HG02571 (cell line): ENCODE data around the gene DMAC2.
"Not testable (repeated sequence)": the region's sequence is repeated elsewhere in the genome, so short reads cannot be mapped to it uniquely, and the experiment has no call there.

ENCODE experiments used
- ATAC-seq: cut with Tn5 transposase; IDR thresholded peaks from one replicate; pipeline ENCODE4 v1.9.1; 2021; ENCODE audit warnings: mild to moderate bottlenecking, moderate library complexity; ENCODE audit not compliant: unreplicated experiment

The DMAC2 gene

GRCh38 chr19:41439441-41440222 is at the start of gene DMAC2:
TSS of gene DMAC2 (minus strand) at chr19:41439912. CDS start at chr19:41439899, 13 bp downstream.
- peak; percentile 79 for ATAC-seq

- ATAC-seq: not testable (repeated sequence)
These were observed 47.2 kb upstream of the DMAC2 start for GRCh38 chr19:41486953-41487352.

DNA sequence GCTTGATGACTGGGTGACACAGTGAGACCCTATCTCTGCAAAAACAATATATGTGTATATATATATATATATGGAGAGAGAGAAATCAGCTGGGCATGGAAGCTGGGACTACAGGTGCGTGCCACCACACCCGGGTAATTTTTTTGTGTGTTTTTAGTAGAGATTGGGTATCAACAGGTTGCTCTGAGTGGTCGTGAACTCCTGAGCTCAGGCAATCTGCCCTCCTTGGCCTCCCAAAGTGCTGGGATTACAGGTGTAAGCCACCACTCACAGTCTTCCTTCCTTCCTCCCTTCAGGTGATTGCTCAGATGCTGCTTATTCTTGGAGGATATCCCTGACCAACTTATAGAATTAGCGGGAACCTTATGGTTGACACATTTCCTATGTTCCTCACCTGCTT is 45.1 kb upstream of the DMAC2 start:
- ATAC-seq: no peak

DNA sequence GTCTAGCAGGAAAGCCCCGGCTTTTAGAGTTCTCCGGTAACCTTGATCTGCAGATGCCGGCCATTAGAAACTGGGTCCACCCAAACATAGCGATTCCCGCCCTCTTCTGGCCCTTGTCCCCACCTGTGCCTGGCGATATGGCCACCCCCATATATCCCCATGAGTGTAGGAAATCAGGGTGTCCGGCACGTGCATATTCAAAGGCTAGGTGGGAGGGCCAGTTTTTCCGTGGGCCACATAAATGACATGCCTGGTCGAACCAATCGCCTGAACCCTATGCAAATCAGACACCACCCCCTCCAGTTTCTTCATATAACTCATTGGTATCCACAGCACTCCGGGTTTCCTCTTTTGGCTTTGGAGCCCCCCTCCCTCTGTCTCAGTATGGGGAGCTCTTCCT is 40.6 kb upstream of the DMAC2 start:
- no peak for ATAC-seq

DNA sequence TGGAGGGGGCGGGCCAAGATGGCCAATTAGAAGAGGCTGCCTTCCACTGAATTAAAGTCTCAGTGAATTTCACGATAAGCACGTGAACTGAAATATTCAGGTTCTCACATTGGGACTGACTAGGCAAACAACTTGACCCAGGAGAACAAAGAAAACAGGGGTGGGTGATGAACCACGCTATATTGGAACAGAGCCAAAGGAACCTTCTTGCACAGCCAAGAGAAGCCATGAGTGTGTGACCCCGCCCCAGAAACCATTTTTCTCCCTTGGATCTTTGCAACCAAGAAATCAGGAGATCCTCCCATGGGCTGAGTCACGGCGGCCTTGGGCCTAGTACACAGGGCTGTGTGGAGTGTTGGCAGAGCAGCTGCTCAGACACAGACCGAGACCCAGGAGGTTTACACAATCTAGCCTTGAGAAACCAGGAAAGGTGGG is 40.1 kb upstream of the DMAC2 start:
- ATAC-seq: no peak

DNA sequence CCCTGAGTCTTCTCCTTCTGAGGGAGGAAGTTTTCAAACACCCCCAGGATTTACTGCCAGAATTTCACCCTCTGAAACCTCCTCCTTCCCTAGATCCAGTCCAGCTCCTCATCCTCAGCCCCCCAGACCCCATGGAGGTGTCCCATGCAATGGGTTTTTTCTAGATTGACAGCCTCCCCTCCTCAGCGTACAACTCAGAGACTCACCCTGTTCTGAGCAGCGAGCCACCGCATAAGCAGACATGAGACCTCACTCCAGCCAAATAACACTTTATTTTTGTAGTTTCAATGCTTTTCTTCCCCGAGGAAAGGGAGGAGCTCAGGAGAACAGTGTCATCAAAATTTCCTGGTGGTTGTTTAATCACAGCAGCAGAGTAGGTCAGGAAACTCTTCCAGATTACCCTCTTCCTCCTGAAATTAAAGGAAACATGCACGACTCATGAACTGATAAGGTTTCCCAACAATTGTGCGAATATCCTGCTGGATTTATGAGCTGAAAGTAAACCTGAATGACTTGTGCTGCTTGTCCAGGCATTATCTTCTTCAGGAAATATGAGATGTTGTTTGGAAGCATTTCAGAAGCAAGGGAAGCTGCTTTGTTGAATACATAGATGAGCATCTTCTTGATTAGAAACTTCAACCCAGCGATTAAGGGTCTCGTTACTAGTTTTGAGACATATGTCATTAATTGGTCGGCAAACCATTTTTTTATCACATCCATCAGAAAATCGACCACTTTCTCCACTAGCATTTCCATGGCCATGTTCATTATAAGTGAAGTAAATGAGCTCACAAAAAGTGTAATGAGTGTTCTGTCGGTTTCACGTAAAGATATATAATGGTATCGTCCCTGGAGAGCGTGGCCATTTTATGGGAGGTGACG is 39.4 kb upstream of the DMAC2 start:
- ATAC-seq: no peak

DNA sequence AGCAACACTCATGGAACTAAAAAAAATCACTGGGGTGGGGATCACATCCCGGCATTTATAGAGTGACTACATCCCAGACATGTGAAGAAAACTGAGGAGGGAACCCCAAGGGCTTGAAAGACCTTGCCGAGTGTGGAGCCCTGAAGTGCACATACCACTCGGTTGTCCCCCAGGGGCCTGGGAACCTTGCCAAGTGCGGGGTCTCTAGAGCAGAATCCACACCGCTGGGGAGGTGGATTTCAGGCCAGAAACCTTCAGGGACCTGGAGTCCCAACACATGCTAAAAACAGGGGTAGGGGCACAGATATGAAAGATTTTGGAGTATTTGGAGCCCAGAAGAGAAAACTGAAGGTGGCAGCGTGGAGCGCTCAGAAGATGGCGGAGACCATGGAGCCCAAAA is 38.5 kb upstream of the DMAC2 start:
- ATAC-seq: no peak

GRCh38 chr19:41476583-41476982 is 36.9 kb upstream of the DMAC2 start:
- no peak for ATAC-seq

DNA sequence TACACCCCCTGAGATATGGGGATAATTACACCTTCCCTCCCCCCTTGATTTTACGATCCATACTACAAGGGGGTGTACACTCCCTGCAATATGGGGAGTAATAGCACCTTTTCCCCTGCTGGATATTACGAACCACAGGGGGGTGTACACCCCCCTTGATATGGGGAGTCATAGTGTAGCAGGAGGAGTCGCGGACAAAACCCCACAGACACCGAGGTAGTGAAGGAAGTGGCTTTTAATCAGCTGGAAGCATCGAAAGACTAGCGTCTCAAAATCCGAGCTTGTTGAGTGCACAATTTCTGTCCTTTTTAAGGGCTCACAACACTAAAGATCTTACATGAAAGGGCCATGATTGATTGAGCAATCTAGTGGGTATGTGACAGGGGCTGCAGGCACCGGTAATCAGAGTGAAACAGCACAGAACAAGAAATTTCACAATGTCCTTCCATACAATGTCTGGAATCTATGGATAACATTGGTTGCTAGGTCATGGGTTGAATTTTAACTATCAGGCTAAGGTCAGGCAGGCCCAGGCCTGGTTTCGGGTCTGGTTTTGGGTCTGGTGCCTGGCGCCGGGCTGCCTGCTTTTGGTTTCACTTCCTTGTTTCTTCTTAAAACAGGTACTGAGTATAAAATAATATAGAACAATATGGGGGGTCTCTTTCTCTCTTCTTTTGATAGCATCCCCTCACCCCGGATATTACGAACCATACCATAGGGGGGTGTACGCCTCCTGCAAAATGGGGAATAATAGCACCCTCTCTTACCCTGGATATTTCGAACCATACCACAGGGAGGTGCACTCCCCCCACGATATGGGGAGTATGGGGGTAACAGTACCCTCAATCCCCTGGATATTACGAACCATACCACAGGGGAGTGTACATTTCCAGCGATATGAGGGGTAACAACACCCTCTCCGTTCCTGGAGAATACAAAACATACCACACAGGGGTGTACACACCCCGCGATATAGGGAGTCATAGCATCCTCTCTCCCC is 23.8 kb upstream of the DMAC2 start:
- not testable (repeated sequence) for ATAC-seq

DNA sequence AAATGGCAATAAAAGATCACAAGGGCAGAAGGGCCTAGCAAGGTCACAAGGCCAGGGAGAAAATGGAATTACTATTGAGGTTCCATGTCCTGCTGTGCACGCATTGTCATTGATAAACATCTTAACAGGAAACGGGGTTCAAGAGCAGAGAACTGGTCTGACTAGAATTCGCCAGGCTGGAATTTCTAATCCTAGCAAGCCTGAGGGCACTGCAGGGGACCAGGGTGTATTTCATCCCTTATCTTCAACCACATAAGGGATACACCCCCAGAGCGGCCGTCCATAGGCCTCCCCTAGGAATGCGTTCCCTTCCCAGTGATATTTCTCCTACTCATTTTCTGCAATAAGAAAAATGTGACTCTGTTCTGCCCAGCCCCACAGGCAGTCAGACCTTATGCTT is 22.8 kb upstream of the DMAC2 start:
- ATAC-seq: no peak

- ATAC-seq: no peak
These were observed 17.5 kb upstream of the DMAC2 start for GRCh38 chr19:41457241-41457640.

GRCh38 chr19:41456342-41456918 is 16.7 kb upstream of the DMAC2 start:
- ATAC-seq: no peak

DNA sequence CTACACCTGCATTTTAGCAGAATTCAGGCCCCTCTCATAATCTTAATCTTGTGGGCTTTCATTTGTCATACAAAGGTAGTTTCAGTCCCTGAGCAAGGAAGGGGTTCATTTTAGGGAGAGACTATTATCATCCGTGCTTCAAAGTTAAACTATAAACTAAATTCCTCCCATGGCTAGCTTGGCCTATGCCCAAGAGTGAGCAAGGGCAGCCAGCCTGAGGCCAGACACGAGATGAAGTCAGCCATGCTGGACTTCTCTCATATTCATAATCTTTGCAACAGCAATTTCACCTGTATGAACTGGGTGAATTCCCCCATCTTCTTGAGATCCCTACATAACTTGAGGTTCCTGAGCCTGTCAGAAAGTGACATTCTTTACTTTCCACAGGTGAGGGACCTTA is 16.2 kb upstream of the DMAC2 start:
- no peak for ATAC-seq

GRCh38 chr19:41452584-41453275 is 13.0 kb upstream of the DMAC2 start:
- ATAC-seq: no peak

GRCh38 chr19:41449865-41450178 is 10.1 kb upstream of the DMAC2 start:
- ATAC-seq: no peak

GRCh38 chr19:41449079-41449864 is 9.6 kb upstream of the DMAC2 start:
- ATAC-seq: peak; percentile 51

- ATAC-seq: no peak
These were observed 8.1 kb upstream of the DMAC2 start for GRCh38 chr19:41447732-41448332.

- ATAC-seq: no peak
These were observed 5.9 kb upstream of the DMAC2 start for GRCh38 chr19:41445575-41445974.
